HG02885 (cell line): ENCODE results near the gene TACC2.

Experiments used
- ATAC-seq: cut with Tn5 transposase; IDR thresholded peaks from one replicate; pipeline ENCODE4 v1.9.1; 2021; ENCODE audit warnings: mild to moderate bottlenecking; ENCODE audit not compliant: unreplicated experiment, poor library complexity

TACC2 gene

GRCh38 chr10:122259075-122259466 lies 270.1 kb downstream of the TACC2 start:
- no peak for ATAC-seq

GRCh38 chr10:122261584-122261983 lies 272.6 kb downstream of the TACC2 start:
- no peak for ATAC-seq

- ATAC-seq, result no peak
Observed at GRCh38 chr10:122263971-122264370, 275.0 kb downstream of the TACC2 start.

- no peak for ATAC-seq
Observed at GRCh38 chr10:122264436-122264835, 275.5 kb downstream of the TACC2 start.

- ATAC-seq, result no peak
Observed at GRCh38 chr10:122264931-122265330, 276.0 kb downstream of the TACC2 start.

GRCh38 chr10:122265896-122266295 lies 276.9 kb downstream of the TACC2 start:
- no peak for ATAC-seq

- peak; percentile 75 for ATAC-seq
Observed at GRCh38 chr10:122267849-122268737, 279.1 kb downstream of the TACC2 start.

GRCh38 chr10:122269059-122269687 lies 280.2 kb downstream of the TACC2 start:
- ATAC-seq, result no peak

- ATAC-seq, result no peak
Observed at GRCh38 chr10:122271076-122271475, 282.1 kb downstream of the TACC2 start, which contains the start of gene BTBD16. BTBD16 (plus strand) TSS chr10:122271296; CDS start chr10:122275082, 3,786 bp downstream.

GRCh38 chr10:122273966-122274545 lies 285.1 kb downstream of the TACC2 start:
- ATAC-seq, result no peak

- no peak for ATAC-seq
Observed at GRCh38 chr10:122276611-122277208, 287.7 kb downstream of the TACC2 start.

- ATAC-seq, result no peak
Observed at GRCh38 chr10:122277526-122278136, 288.7 kb downstream of the TACC2 start.

- ATAC-seq, result no peak
Observed at GRCh38 chr10:122279725-122280141, 290.8 kb downstream of the TACC2 start.

- ATAC-seq, result no peak
Observed at GRCh38 chr10:122280156-122280555, 291.2 kb downstream of the TACC2 start.

GRCh38 chr10:122281018-122281626 lies 292.2 kb downstream of the TACC2 start:
- no peak for ATAC-seq

- no peak for ATAC-seq
Observed at GRCh38 chr10:122281751-122282150, 292.8 kb downstream of the TACC2 start.

- no peak for ATAC-seq
Observed at GRCh38 chr10:122282253-122282671, 293.3 kb downstream of the TACC2 start.

GRCh38 chr10:122282909-122283308 lies 293.9 kb downstream of the TACC2 start:
- ATAC-seq, result no peak

GRCh38 chr10:122285506-122286444 lies 296.8 kb downstream of the TACC2 start:
- no peak for ATAC-seq
